Ectodermal cell (in vitro differentiated cells): ENCODE data around the gene DAAM2.

ENCODE experiments used
- H3K27ac ChIP-seq: 2 replicates; pipeline ENCODE4 v1.7.0; 2013; ENCODE audit warnings: mild to moderate bottlenecking, low read depth, low read length; ENCODE audit not compliant: insufficient read depth, poor library complexity, severe bottlenecking
- H3K27me3 ChIP-seq: 2 replicates; pipeline ENCODE4 v1.7.0; 2013; ENCODE audit warnings: mild to moderate bottlenecking, low read length; ENCODE audit not compliant: insufficient read depth, control insufficient read depth, poor library complexity, severe bottlenecking
- H3K36me3 ChIP-seq: one replicate; pipeline ENCODE4 v1.7.0; 2013; ENCODE audit warnings: low read length; ENCODE audit not compliant: control insufficient read depth, insufficient read depth
- H3K4me1 ChIP-seq: one replicate; pipeline ENCODE4 v1.7.0; 2013; ENCODE audit warnings: low read length; ENCODE audit not compliant: control insufficient read depth, insufficient read depth
- H3K4me3 ChIP-seq: 2 replicates; pipeline ENCODE4 v1.7.0; 2013; ENCODE audit warnings: low read depth, low read length, control low read depth; ENCODE audit not compliant: insufficient read depth
- H3K9me3 ChIP-seq: 2 replicates; pipeline ENCODE4 v1.7.0; 2013; ENCODE audit warnings: mild to moderate bottlenecking, low read length, moderate library complexity; ENCODE audit not compliant: control insufficient read depth
- WGBS, 2 experiments: methylation state at CpG; one replicate each; pipeline ENCODE4 v1.1.7; 2013; ENCODE audit warnings: missing lambda C conversion rate in 2 of 2; 5-methylcytosine and 5-hydroxymethylcytosine counted together

DAAM2 gene

DNA sequence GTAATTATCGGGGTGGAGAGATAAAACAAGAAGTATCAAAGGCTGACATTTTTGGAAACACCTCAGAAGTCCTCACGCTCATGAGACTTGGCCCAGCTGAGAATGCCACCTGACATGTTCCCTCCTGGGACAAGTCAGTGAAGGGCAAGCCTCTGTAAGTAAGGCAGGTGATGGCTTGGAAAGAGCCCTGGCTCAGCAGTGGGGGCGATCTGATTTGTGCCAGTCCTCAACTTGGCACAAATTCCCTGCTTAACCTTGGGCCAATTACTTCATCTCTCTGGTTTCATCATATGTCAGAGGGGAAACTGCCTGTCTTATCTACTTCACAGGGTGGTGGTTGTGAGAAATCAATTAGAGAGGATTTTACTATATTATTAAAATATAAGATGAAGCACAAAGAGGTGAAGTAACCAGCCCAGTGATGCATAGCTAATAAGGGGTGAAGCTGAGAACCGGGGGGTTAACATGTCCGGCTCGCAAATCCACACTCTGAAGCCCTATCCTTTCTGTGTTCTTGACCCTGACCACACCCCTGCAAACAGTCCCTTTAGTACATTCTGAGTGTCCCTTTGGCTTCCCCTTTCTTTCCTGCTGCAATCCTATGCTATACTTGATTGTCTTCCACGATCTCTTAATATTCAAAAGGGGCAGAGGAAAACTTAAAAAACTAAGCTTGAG is 150.9 kb downstream of the DAAM2 start:
- no peak overlapping the region for H3K4me3 ChIP-seq
- H3K4me1 ChIP-seq = peaks cover 6% of the 10 kb centered on the region
- H3K36me3 ChIP-seq = no peaks in the 10 kb centered on the region
- H3K9me3 ChIP-seq = no peaks in the 10 kb centered on the region
- no peak overlapping the region for H3K27ac ChIP-seq
- 93 to 94% methylated on average over 6 to 7 of the region's 7 CpGs for WGBS, 2 experiments
- H3K27me3 ChIP-seq = no peaks in the 10 kb centered on the region

DNA sequence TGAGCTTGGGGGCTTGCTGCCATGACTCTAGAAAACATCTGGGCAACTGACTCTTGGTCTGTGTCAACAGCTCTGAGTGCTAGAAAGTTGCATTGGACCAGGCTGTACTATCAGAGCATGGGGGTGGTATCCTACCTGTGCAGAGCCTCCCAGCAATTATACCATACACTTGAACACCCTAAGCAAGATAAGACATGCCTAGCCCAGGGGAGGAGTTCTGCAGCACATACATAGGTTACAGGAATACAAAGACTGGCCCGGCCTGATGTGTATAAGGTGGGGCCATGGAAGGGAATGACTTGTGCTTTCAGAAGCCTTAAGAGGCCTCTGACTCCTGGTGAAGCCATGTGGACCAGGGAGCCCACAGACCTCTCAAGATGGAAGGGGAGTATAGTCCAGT is 153.4 kb downstream of the DAAM2 start:
- Histone ChIP-seq H3K9me3 (no peaks in the 10 kb centered on the region), H3K27me3 (no peaks in the 10 kb centered on the region), H3K27ac (no peak overlapping the region), H3K36me3 (no peaks in the 10 kb centered on the region), H3K4me3 (no peak overlapping the region), H3K4me1 (no peaks in the 10 kb centered on the region)
- WGBS, 2 experiments = 90 to 96% methylated on average over 1 of the region's 1 CpG

GRCh38 chr6:39947611-39948068 is 155.5 kb downstream of the DAAM2 start:
- Histone ChIP-seq H3K4me3 (no peak overlapping the region), H3K27ac (no peak overlapping the region), H3K36me3 (no peaks in the 10 kb centered on the region), H3K27me3 (no peaks in the 10 kb centered on the region), H3K9me3 (no peaks in the 10 kb centered on the region), H3K4me1 (no peaks in the 10 kb centered on the region)
- 39 to 45% methylated on average over 5 of the region's 5 CpGs for WGBS, 2 experiments

DNA sequence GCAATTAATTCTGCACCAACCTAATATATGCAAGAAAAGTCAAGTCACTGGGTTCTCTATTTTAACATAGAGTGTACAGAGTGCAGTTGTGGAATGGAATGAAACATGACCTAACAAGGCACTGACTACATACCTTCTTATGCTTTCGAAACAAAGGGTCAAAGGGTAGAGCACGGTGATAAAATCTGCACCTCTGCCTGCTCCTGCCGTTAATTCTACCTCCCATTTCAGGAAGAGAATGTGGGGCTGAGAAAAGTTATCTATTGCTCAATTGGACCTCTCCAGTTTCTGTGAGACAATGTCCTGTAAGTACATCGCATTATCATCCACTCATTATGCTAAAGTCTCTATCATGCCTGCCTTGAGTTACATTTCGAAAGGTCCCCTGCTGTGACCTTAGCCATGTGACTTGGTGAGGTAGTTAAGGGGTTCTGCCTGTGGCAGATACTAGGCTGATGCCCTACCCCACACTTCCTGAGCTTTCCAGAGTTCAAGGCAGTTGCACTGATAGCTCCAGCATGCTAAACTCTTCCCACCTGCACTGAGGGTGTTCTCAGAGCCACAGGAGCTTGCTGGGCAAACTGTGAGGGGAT is 156.1 kb downstream of the DAAM2 start:
- Histone ChIP-seq H3K27me3 (no peaks in the 10 kb centered on the region), H3K9me3 (no peaks in the 10 kb centered on the region), H3K4me1 (no peaks in the 10 kb centered on the region), H3K27ac (no peak overlapping the region), H3K36me3 (no peaks in the 10 kb centered on the region), H3K4me3 (no peak overlapping the region)
- WGBS, 2 experiments = 75 to 76% methylated on average over 5 of the region's 5 CpGs

DNA sequence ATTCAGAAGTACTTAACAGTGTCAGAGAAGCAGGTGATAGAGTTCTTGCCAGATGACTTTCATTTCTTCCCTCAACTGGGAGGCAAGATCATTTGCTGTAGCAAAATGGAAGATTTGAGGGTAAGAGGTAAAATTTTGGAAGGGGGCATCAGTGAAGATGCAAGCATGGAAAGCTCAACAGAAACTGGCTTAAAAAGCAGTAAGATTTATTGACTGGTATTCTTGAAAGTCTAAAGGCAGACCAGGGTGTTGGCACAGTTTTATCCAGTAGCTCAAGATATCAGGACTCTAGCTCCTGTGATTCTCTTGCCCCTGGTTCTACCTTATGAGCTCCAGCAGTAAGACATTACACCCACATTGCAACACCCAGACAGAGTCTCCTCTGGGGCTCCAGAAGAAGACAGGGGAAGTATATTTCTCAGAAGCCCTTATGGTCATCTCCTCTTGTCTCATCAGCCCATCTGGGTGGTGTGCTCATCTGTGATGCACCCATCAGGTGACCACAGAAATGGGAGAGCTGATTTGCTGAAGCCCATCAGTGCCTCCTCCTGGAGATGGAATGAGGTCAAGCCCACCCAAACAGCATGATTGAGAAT is 158.0 kb downstream of the DAAM2 start:
- Histone ChIP-seq H3K4me1 (no peaks in the 10 kb centered on the region), H3K4me3 (no peak overlapping the region), H3K27ac (no peak overlapping the region), H3K9me3 (no peaks in the 10 kb centered on the region), H3K27me3 (no peaks in the 10 kb centered on the region), H3K36me3 (no peaks in the 10 kb centered on the region)

DNA sequence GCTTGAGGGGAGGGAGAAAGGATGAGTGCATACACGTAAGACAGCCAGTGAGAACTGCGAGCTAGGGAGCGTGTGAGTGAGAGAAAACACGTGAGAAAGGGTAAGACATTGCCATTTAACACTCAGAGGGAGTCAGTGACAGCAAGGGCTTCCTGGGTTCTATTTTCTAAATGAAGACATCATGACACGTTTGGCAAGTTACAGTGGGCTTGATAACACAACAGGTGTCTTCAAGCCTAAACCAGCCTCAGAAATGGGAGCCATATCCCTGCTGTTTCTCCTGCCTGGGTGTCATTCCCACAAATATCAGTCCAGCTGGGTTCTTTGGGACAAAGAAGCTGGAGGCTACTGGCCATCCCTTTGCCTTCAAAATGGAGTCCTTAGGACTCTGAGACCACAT is 159.0 kb downstream of the DAAM2 start:
- H3K4me1 ChIP-seq = no peaks in the 10 kb centered on the region
- H3K27ac ChIP-seq = no peak overlapping the region
- no peaks in the 10 kb centered on the region for H3K9me3 ChIP-seq
- WGBS, 2 experiments = 88 to 89% methylated on average over 5 of the region's 5 CpGs
- H3K27me3 ChIP-seq = no peaks in the 10 kb centered on the region
- H3K4me3 ChIP-seq = no peak overlapping the region
- no peaks in the 10 kb centered on the region for H3K36me3 ChIP-seq

GRCh38 chr6:39951716-39952115 is 159.5 kb downstream of the DAAM2 start:
- WGBS, 2 experiments = 94 to 98% methylated on average over 1 of the region's 1 CpG
- H3K4me3 ChIP-seq = no peak overlapping the region
- H3K36me3 ChIP-seq = no peaks in the 10 kb centered on the region
- no peaks in the 10 kb centered on the region for H3K4me1 ChIP-seq
- no peaks in the 10 kb centered on the region for H3K9me3 ChIP-seq
- no peak overlapping the region for H3K27ac ChIP-seq
- no peaks in the 10 kb centered on the region for H3K27me3 ChIP-seq

DNA sequence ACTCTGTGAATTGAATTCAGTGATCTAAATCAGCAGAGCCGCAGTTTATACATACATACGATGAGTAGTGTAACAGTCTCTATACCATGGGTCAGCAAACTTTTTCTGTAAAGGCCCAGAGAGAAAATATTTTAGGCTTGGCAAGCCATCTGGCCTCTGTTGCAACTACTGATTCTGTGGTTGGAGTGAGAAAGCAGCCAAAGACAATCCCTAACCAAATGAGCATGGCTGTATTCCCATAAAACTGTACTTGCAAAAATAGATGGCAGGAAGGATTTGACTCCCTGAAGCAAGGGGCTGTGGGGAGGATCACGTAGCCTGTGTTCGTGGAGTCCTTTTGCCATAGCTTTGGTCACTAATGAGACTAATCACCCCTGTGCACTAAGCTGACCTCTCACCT is 160.0 kb downstream of the DAAM2 start:
- Histone ChIP-seq H3K4me3 (no peak overlapping the region), H3K4me1 (no peaks in the 10 kb centered on the region), H3K9me3 (no peaks in the 10 kb centered on the region), H3K27me3 (no peaks in the 10 kb centered on the region), H3K36me3 (no peaks in the 10 kb centered on the region), H3K27ac (no peak overlapping the region)
- WGBS, 2 experiments = 93 to 95% methylated on average over 4 of the region's 4 CpGs

- no peak overlapping the region for H3K4me3 ChIP-seq
- no peaks in the 10 kb centered on the region for H3K27me3 ChIP-seq
- no peaks in the 10 kb centered on the region for H3K9me3 ChIP-seq
- no peaks in the 10 kb centered on the region for H3K4me1 ChIP-seq
- no peak overlapping the region for H3K27ac ChIP-seq
- H3K36me3 ChIP-seq = no peaks in the 10 kb centered on the region
- WGBS, 2 experiments = 95 to 96% methylated on average over 2 of the region's 2 CpGs
These were observed 161.0 kb downstream of the DAAM2 start for GRCh38 chr6:39953076-39953618.
